ENCODE measurements around the gene CLASP1. TPM values are rescaled to one million over a fixed set of nuclear protein-coding genes. Genes with fewer than 3 reads are reported as not detected.

Gene CLASP1
- total and polyA plus RNA-seq, 2 donors: 11.6 to 18.4 TPM

GRCh38 chr2:121288454-121289231 is 360.6 kb downstream of the CLASP1 start:
- DNase-seq (ENCODE audit: low read depth in 6 of 9, low spot score in 9 of 9): no peak
- Histone ChIP-seq H3K27me3 (ENCODE audit: control insufficient read depth in 2 of 2, insufficient read depth in 1 of 2, low read length in 1 of 2) (peaks cover 18 to 35% of the 10 kb centered on the region in 2 donors), H3K4me1 (ENCODE audit: control insufficient read depth in 2 of 2, insufficient read depth in 2 of 2, low read length in 2 of 2) (peaks cover 0 to 4% of the 10 kb centered on the region in 2 donors), H3K27ac (ENCODE audit: low read depth in 1 of 2, low read length in 1 of 2) (no peak overlapping the region), H3K36me3 (ENCODE audit: control insufficient read depth in 2 of 2, insufficient read depth in 2 of 2, low read length in 1 of 2) (no peaks in the 10 kb centered on the region), H3K9me3 (ENCODE audit: control insufficient read depth in 2 of 2, insufficient read depth in 1 of 2, low read length in 1 of 2) (no peaks in the 10 kb centered on the region), H3K4me3 (ENCODE audit: low read length in 2 of 2) (no peak overlapping the region)
- WGBS: 83% methylated on average over 12 of the region's 12 CpGs

DNA sequence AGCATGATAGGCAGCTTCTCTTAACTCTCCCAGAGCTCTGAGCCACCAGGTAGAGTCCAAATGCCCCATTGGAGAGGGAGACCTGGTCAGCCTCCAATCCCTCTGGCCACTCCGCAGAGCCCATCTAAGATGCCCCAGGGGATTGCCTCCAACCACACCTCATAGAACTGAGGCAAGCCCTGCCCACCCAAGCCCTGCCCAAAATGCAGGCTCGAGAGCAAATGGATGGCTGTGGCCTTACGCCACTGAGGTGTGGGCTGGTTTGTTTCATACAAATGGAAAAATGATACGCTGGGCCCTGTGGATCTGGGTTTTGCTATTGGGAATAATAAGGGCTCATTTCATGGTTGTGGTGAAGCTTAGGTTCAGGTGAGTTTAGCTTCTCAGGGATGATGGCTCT is 361.3 kb downstream of the CLASP1 start:
- Histone ChIP-seq H3K27ac (ENCODE audit: low read depth in 1 of 2, low read length in 1 of 2) (no peak overlapping the region), H3K4me1 (ENCODE audit: control insufficient read depth in 2 of 2, insufficient read depth in 2 of 2, low read length in 2 of 2) (peaks cover 0 to 4% of the 10 kb centered on the region in 2 donors), H3K36me3 (ENCODE audit: control insufficient read depth in 2 of 2, insufficient read depth in 2 of 2, low read length in 1 of 2) (no peaks in the 10 kb centered on the region), H3K27me3 (ENCODE audit: control insufficient read depth in 2 of 2, insufficient read depth in 1 of 2, low read length in 1 of 2) (peaks cover 25 to 42% of the 10 kb centered on the region in 2 donors), H3K4me3 (ENCODE audit: low read length in 2 of 2) (no peak overlapping the region), H3K9me3 (ENCODE audit: control insufficient read depth in 2 of 2, insufficient read depth in 1 of 2, low read length in 1 of 2) (no peaks in the 10 kb centered on the region)
- no peak for DNase-seq (ENCODE audit: low read depth in 6 of 9, low spot score in 9 of 9)
- WGBS: 95% methylated on average over 4 of the region's 4 CpGs

Other genes starting within 250 kb of the CLASP1 start
- gene RNU4ATAC, start 118.6 kb downstream of the CLASP1 start, total RNA-seq: 128 TPM
- gene RNU4ATAC, start 118.6 kb downstream of the CLASP1 start, polyA plus RNA-seq: not detected
- gene NIFK, start 87.4 kb upstream of the CLASP1 start, total RNA-seq: 74.4 TPM
- 75.4 TPM for gene NIFK, start 87.4 kb upstream of the CLASP1 start, polyA plus RNA-seq
- 48.0 TPM for gene TSN, start 106.2 kb upstream of the CLASP1 start, total RNA-seq
- gene TSN, start 106.2 kb upstream of the CLASP1 start, polyA plus RNA-seq: 48.5 TPM

Measured in thymus (tissue), 11 donors.